ENCODE measurements around the gene UFC1. TPM values are rescaled to one million over a fixed set of nuclear protein-coding genes. Genes with fewer than 3 reads are reported as not detected.

The UFC1 gene
- total RNA-seq, 2 experiments from 2014 or later: 96.6 to 97.8 TPM

- no peaks in the 10 kb centered on the region for H3K27me3 Mint-ChIP-seq
- no peaks in the 10 kb centered on the region for H3K9me3 ChIP-seq (ENCODE audit: control insufficient read depth in 1 of 2, insufficient read depth in 1 of 2, low read length in 2 of 2)
- no peaks in the 10 kb centered on the region for H3K27me3 ChIP-seq (ENCODE audit: control insufficient read depth in 1 of 2, insufficient read depth in 2 of 2, low read length in 2 of 2)
- H3K36me3 Mint-ChIP-seq (ENCODE audit: low read depth): peaks cover 39% of the 10 kb centered on the region
- peaks cover 41% of the 10 kb centered on the region for H3K4me1 Mint-ChIP-seq (ENCODE audit: low read depth)
- ChIA-PET CTCF (interaction anchor here (0.6 to 2.0 kb wide), 6 partner anchors 15 to 70 kb away, joined by 3 to 8 read pairs (median 4); partner anchors contain the start of genes NDUFS2, NIT1, PFDN2 and PPOX), POLR2A (interaction anchor here (0.6 to 3.4 kb wide), 26 partner anchors 9 to 295 kb away, joined by 3 to 37 read pairs (median 4); partner anchors contain the start of genes ARHGAP30, B4GALT3, F11R and KLHDC9)
- peaks cover 22% of the 10 kb centered on the region for H3K36me3 ChIP-seq (ENCODE audit: insufficient read depth, low read length)
- intact Hi-C loops (cut with DNase I, micrococcal nuclease): loop anchor here (1.0 to 10.0 kb wide), 5 partner anchors 13 to 848 kb away; partner anchors contain the start of genes PPOX (in 2 of the 2), UFC1 (in 2 of the 2), NIT1 (in 1 of the 2) and PEX19 (in 1 of the 2)
- peaks cover 46% of the 10 kb centered on the region for H3K4me1 ChIP-seq (ENCODE audit: insufficient read depth, low read length)
- H3K4me3 Mint-ChIP-seq: no peak within 1 kb of the TSS
- no peaks in the 10 kb centered on the region for H3K9me3 Mint-ChIP-seq
- peak within 1 kb of the TSS; percentile 98 for H3K4me3 ChIP-seq (ENCODE audit: low read length)
- no peak within 1 kb of the TSS for H3K27ac Mint-ChIP-seq
- DNase-seq (peak; percentile 80 to 97 (median 86)), ATAC-seq (ENCODE audit: poor library complexity) (peak; percentile 95)
- TF ChIP-seq CTCF (IDR thresholded peaks at IDR 0.05): no peak
- peak within 1 kb of the TSS; percentile 79 to 94 for H3K27ac ChIP-seq (ENCODE audit: low read depth in 1 of 2, low read length in 2 of 2)
Observed at GRCh38 chr1:161132410-161133219, 21.2 kb upstream of the UFC1 start, which contains the start of gene DEDD. Gene DEDD (minus strand): TSS chr1:161132667. CDS start chr1:161124462, 8,205 bp downstream.

- no peak overlapping the region for H3K27ac Mint-ChIP-seq
- Histone ChIP-seq H3K9me3 (ENCODE audit: control insufficient read depth in 1 of 2, insufficient read depth in 1 of 2, low read length in 2 of 2) (no peaks in the 10 kb centered on the region), H3K36me3 (ENCODE audit: insufficient read depth, low read length) (peaks cover 15% of the 10 kb centered on the region), H3K4me1 (ENCODE audit: insufficient read depth, low read length) (peaks cover 41% of the 10 kb centered on the region), H3K27me3 (ENCODE audit: control insufficient read depth in 1 of 2, insufficient read depth in 2 of 2, low read length in 2 of 2) (no peaks in the 10 kb centered on the region), H3K27ac (ENCODE audit: low read depth in 1 of 2, low read length in 2 of 2) (peak overlapping the region; percentile 79 to 94), H3K4me3 (ENCODE audit: low read length) (peak overlapping the region; percentile 98)
- DNase-seq (no peak), ATAC-seq (ENCODE audit: poor library complexity) (peak; percentile 4)
- H3K4me1 Mint-ChIP-seq (ENCODE audit: low read depth): peaks cover 36% of the 10 kb centered on the region
- no peaks in the 10 kb centered on the region for H3K9me3 Mint-ChIP-seq
- H3K27me3 Mint-ChIP-seq: no peaks in the 10 kb centered on the region
- CTCF ChIA-PET: interaction anchor here (0.7 to 2.5 kb wide), 6 partner anchors 21 to 92 kb away, joined by 3 to 8 read pairs (median 4); partner anchors contain the start of genes NDUFS2, PPOX, TOMM40L and UFC1
- TF ChIP-seq CTCF (IDR thresholded peaks at IDR 0.05): no peak
- intact Hi-C loops (cut with DNase I, micrococcal nuclease): loop anchor here (5.0 to 10.0 kb wide), 2 partner anchors 34 to 848 kb away; partner anchors contain the start of genes PPOX (in 2 of the 2) and PEX19 (in 1 of the 2)
- no peak overlapping the region for H3K4me3 Mint-ChIP-seq
- POLR2A ChIA-PET: interaction anchor here (0.6 to 3.4 kb wide), 25 partner anchors 8 to 296 kb away, joined by 3 to 37 read pairs (median 4); partner anchors contain the start of genes ARHGAP30, B4GALT3, F11R and KLHDC9
- H3K36me3 Mint-ChIP-seq (ENCODE audit: low read depth): peaks cover 33% of the 10 kb centered on the region
Observed at GRCh38 chr1:161133220-161133740, 20.5 kb upstream of the UFC1 start.

GRCh38 chr1:161137881-161138280 lies 15.9 kb upstream of the UFC1 start:
- H3K4me1 Mint-ChIP-seq (ENCODE audit: low read depth): peaks cover 6% of the 10 kb centered on the region
- intact Hi-C loops (cut with DNase I, micrococcal nuclease): loop anchor here in 1 of 2 experiments (10.0 kb wide), 1 partner anchor 853 kb away; the partner anchor contains the start of gene PEX19
- H3K27ac Mint-ChIP-seq: peak overlapping the region; percentile 50
- Histone ChIP-seq H3K27ac (ENCODE audit: low read depth in 1 of 2, low read length in 2 of 2) (no peak overlapping the region), H3K4me3 (ENCODE audit: low read length) (no peak overlapping the region), H3K27me3 (ENCODE audit: control insufficient read depth in 1 of 2, insufficient read depth in 2 of 2, low read length in 2 of 2) (no peaks in the 10 kb centered on the region), H3K36me3 (ENCODE audit: insufficient read depth, low read length) (no peaks in the 10 kb centered on the region), H3K9me3 (ENCODE audit: control insufficient read depth in 1 of 2, insufficient read depth in 1 of 2, low read length in 2 of 2) (no peaks in the 10 kb centered on the region), H3K4me1 (ENCODE audit: insufficient read depth, low read length) (peaks cover 19% of the 10 kb centered on the region)
- no peaks in the 10 kb centered on the region for H3K27me3 Mint-ChIP-seq
- ChIA-PET POLR2A (interaction anchor here (1.0 to 3.3 kb wide), 3 partner anchors 10 to 20 kb away, joined by 4 to 11 read pairs (median 4); partner anchors contain the start of genes NIT1, PFDN2 and UFC1), CTCF (interaction anchor here (0.7 to 1.7 kb wide), 3 partner anchors 40 to 66 kb away, joined by 3 to 5 read pairs (median 3); no protein-coding TSS in a partner anchor)
- H3K4me3 Mint-ChIP-seq: no peak overlapping the region
- ATAC-seq (ENCODE audit: poor library complexity): no peak
- H3K36me3 Mint-ChIP-seq (ENCODE audit: low read depth): no peaks in the 10 kb centered on the region
- H3K9me3 Mint-ChIP-seq: no peaks in the 10 kb centered on the region
- TF ChIP-seq CTCF (IDR thresholded peaks at IDR 0.05): no peak
- no peak for DNase-seq

Data from CD4-positive, alpha-beta T cell (primary cell).